Activated T-cell treated with anti-CD3 and anti-CD28 coated beads, Interleukin-2, amount 50 U/mL, for 24 hours (primary cell): ENCODE results near the gene DPYD.

Experiments
- DNase-seq: peaks from one replicate; pipeline ENCODE4 v3.0.0-alpha.2; 2020
- H3K27ac Mint-ChIP-seq: 2 replicates; pipeline ENCODE4 v1.8.0; 2020; ENCODE audit warnings: mild to moderate bottlenecking, mixed read lengths
- H3K27me3 Mint-ChIP-seq: 2 replicates; pipeline ENCODE4 v1.8.0; 2020; ENCODE audit warnings: mixed read lengths
- H3K36me3 Mint-ChIP-seq: 2 replicates; pipeline ENCODE4 v1.8.0; 2020; ENCODE audit warnings: low read depth, mixed read lengths
- H3K4me1 Mint-ChIP-seq: 2 replicates; pipeline ENCODE4 v1.8.0; 2020; ENCODE audit warnings: low read depth, mixed read lengths
- H3K4me3 Mint-ChIP-seq: 2 replicates; pipeline ENCODE4 v1.8.0; 2020; ENCODE audit warnings: mild to moderate bottlenecking, moderate library complexity, mixed read lengths
- H3K9me3 Mint-ChIP-seq: 2 replicates; pipeline ENCODE4 v1.8.0; 2020; ENCODE audit warnings: mixed read lengths

Gene DPYD

DNA sequence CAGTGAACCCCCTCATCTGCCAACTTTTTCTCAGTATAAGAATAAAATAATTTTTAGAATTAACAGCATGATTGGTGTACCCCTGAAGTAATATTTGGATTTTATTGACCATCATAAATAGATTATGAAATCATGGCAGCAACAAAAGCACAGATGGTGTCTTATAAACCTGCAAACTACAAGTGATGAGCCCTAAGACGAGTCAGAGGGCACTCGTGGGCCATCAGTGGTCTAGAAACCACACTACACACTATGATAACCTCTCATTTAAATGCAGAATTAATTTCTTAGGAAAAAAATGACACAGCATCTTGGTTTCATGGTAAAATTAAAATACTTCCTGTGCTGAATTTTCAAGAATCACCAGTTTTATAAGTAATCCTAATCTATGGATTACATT lies 886.9 kb downstream of the DPYD start:
- H3K36me3 Mint-ChIP-seq = no peaks in the 10 kb centered on the region

More for the DNA sequence above, 886.9 kb downstream of the DPYD start:
- H3K27me3 Mint-ChIP-seq = no peaks in the 10 kb centered on the region
- peaks cover 5% of the 10 kb centered on the region for H3K9me3 Mint-ChIP-seq
- no peak overlapping the region for H3K27ac Mint-ChIP-seq
- H3K4me3 Mint-ChIP-seq = no peak overlapping the region
- no peak for DNase-seq
- H3K4me1 Mint-ChIP-seq = no peaks in the 10 kb centered on the region
